CD14-positive monocyte (primary cell): ENCODE measurements around the gene LOXHD1. TPM values are rescaled to one million over a fixed set of nuclear protein-coding genes. Genes with fewer than 3 reads are reported as not detected.

ENCODE experiments used
- DNase-seq, 3 donors: peaks; one replicate each; pipeline ENCODE4 v3.0.0-alpha.2; 2011 to 2022
- H2AFZ ChIP-seq: 2 replicates; pipeline ENCODE4 v1.6.0; 2012; ENCODE audit warnings: mild to moderate bottlenecking, low read depth, low read length, inconsistent platforms; ENCODE audit not compliant: insufficient read depth, poor library complexity, severe bottlenecking
- H3K27ac ChIP-seq, 2 donors: 1 replicate in 1 of 2; 2 replicates in 1 of 2; pipeline ENCODE4 v1.5.1; 2012 to 2013; ENCODE audit warnings: low read length in 2 of 2, control low read depth in 1 of 2, inconsistent platforms in 1 of 2, low read depth in 1 of 2, mild to moderate bottlenecking in 1 of 2
- H3K27me3 ChIP-seq, 2 donors: one replicate each; pipeline versions ENCODE4 v1.6.0 to v1.6.1; 2011 to 2013; ENCODE audit warnings: low read length in 2 of 2; ENCODE audit not compliant: control insufficient read depth in 2 of 2, insufficient read depth in 2 of 2
- H3K36me3 ChIP-seq, 2 donors: replicated peaks in 1 of 2; 1 replicate in 1 of 2; 2 replicates in 1 of 2; pipeline versions ENCODE4 v1.5.1 to v1.6.1; 2012 to 2013; ENCODE audit warnings: low read length in 2 of 2, control low read depth in 1 of 2, inconsistent platforms in 1 of 2, mild to moderate bottlenecking in 1 of 2; ENCODE audit not compliant: insufficient read depth in 2 of 2, control insufficient read depth in 1 of 2
- H3K4me1 ChIP-seq, 2 donors: 1 replicate in 1 of 2; 2 replicates in 1 of 2; pipeline versions ENCODE4 v1.5.1 to v1.6.1; 2012 to 2013; ENCODE audit warnings: low read length in 2 of 2, control low read depth in 1 of 2, inconsistent platforms in 1 of 2, mild to moderate bottlenecking in 1 of 2, moderate library complexity in 1 of 2; ENCODE audit not compliant: insufficient read depth in 2 of 2, control insufficient read depth in 1 of 2
- H3K4me2 ChIP-seq: replicated peaks from 2 replicates; pipeline ENCODE3; 2012; ENCODE audit warnings: low read length, moderate library complexity, mild to moderate bottlenecking; ENCODE audit not compliant: poor library complexity, severe bottlenecking; ENCODE audit errors: extremely low read depth
- H3K4me3 ChIP-seq, 3 experiments: fragments of 200-600 bp in 1 of 3; sonication (generic) in 1 of 3; replicated peaks in 1 of 3; 1 replicate in 2 of 3; 2 replicates in 1 of 3; pipeline ENCODE4 v1.5.1; 2011 to 2013; ENCODE audit warnings: low read length in 3 of 3, mild to moderate bottlenecking in 3 of 3, control low read depth in 2 of 3, low read depth in 2 of 3, inconsistent platforms in 1 of 3, moderate library complexity in 1 of 3
- H3K79me2 ChIP-seq: 2 replicates; pipeline ENCODE4 v1.6.0; 2012; ENCODE audit warnings: mild to moderate bottlenecking, control low read depth, inconsistent platforms, low read length, moderate library complexity; ENCODE audit not compliant: insufficient read depth
- H3K9ac ChIP-seq: 2 replicates; pipeline ENCODE4 v1.6.0; 2017; ENCODE audit warnings: low read length, mild to moderate bottlenecking; ENCODE audit not compliant: insufficient read depth, poor library complexity, severe bottlenecking
- H3K9me3 ChIP-seq, 2 donors: replicated peaks in 1 of 2; 1 replicate in 1 of 2; 2 replicates in 1 of 2; pipeline versions ENCODE4 v1.5.1 to v1.6.1; 2012 to 2013; ENCODE audit warnings: low read length in 2 of 2, control low read depth in 1 of 2; ENCODE audit not compliant: control insufficient read depth in 1 of 2, insufficient read depth in 1 of 2
- H4K20me1 ChIP-seq: 2 replicates; pipeline ENCODE4 v1.6.0; 2012; ENCODE audit warnings: mild to moderate bottlenecking, low read length, control low read depth, moderate library complexity; ENCODE audit not compliant: insufficient read depth
- H3K27ac Mint-ChIP-seq, 7 donors: one replicate each; pipeline ENCODE4 v1.8.0; 2020; ENCODE audit warnings: mild to moderate bottlenecking in 7 of 7, mixed read lengths in 7 of 7, moderate library complexity in 6 of 7, inconsistent platforms in 2 of 7
- H3K27me3 Mint-ChIP-seq, 3 donors: one replicate each; pipeline ENCODE4 v1.8.0; 2021 to 2022; ENCODE audit warnings: low read depth in 3 of 3, mild to moderate bottlenecking in 3 of 3, mixed read lengths in 3 of 3, moderate library complexity in 3 of 3, inconsistent platforms in 1 of 3
- H3K36me3 Mint-ChIP-seq, 2 donors: one replicate each; pipeline ENCODE4 v1.8.0; 2020; ENCODE audit warnings: mixed read lengths in 2 of 2, inconsistent platforms in 1 of 2, mild to moderate bottlenecking in 1 of 2
- H3K4me1 Mint-ChIP-seq: one replicate; pipeline ENCODE4 v1.8.0; 2020; ENCODE audit warnings: mild to moderate bottlenecking, mixed read lengths
- H3K4me3 Mint-ChIP-seq, 2 donors: one replicate each; pipeline ENCODE4 v1.8.0; 2020; ENCODE audit warnings: mild to moderate bottlenecking in 2 of 2, mixed read lengths in 2 of 2, moderate library complexity in 1 of 2
- H3K9me3 Mint-ChIP-seq, 7 donors: one replicate each; pipeline ENCODE4 v1.8.0; 2020 to 2022; ENCODE audit warnings: mixed read lengths in 7 of 7, mild to moderate bottlenecking in 6 of 7, moderate library complexity in 6 of 7, inconsistent platforms in 2 of 7
- CTCF ChIP-seq: fragments of 200-600 bp; IDR thresholded peaks from one replicate; pipeline ENCODE4 v1.8.0; 2022; ENCODE audit warnings: antibody characterized with exemption, mild to moderate bottlenecking
- whole genome bisulfite sequencing: methylation state at CpG from one replicate; pipeline ENCODE4 v1.1.5; 2013; ENCODE audit warnings: missing lambda C conversion rate; ENCODE audit not compliant: insufficient coverage; 5-methylcytosine and 5-hydroxymethylcytosine counted together
- intact Hi-C, 2 donors: fragments of 100-400 bp; cut with micrococcal nuclease; formaldehyde crosslinking; loops; one replicate each; pipeline versions ENCODE4 v1.15.0 to v1.15.1; 2023
- polyA plus RNA-seq, 3 donors: library from polyadenylated mRNA; depleted of rRNA in 1 of 3; unstranded in 2 of 3; stranded (reverse) in 1 of 3; fragments of 300-500 nt in 2 of 3; fragments of >200 nt in 1 of 3; fragmentation: Illumina TruSeq in 2 of 3; gene quantifications; 1 replicate in 2 of 3; 2 replicates in 1 of 3; pipeline ENCODE4 v1.2.3, GENCODE V29; 2012 to 2021

Gene LOXHD1
- polyA plus RNA-seq, 3 donors = 0.33 to 10.9 (median 0.61) TPM

- H3K4me3 ChIP-seq = no peak overlapping the region
- no peaks in the 10 kb centered on the region for H3K9me3 ChIP-seq
- H3K27ac Mint-ChIP-seq = no peak overlapping the region
- no peak overlapping the region for H3K9ac ChIP-seq
- H3K9me3 Mint-ChIP-seq = no peaks in the 10 kb centered on the region
- 95% methylated on average over 7 of the region's 7 CpGs for WGBS
- no peaks in the 10 kb centered on the region for H3K4me1 Mint-ChIP-seq
- no peaks in the 10 kb centered on the region for H3K79me2 ChIP-seq
- DNase-seq = no peak
- H3K4me2 ChIP-seq = no peak overlapping the region
- H2AFZ ChIP-seq = no peak overlapping the region
- H3K36me3 ChIP-seq = no peaks in the 10 kb centered on the region
- H4K20me1 ChIP-seq = no peaks in the 10 kb centered on the region
- H3K27me3 ChIP-seq = no peaks in the 10 kb centered on the region
- peaks cover 0 to 6% (median 1%) of the 10 kb centered on the region in 3 donors for H3K27me3 Mint-ChIP-seq
- TF ChIP-seq CTCF = no peak
- H3K27ac ChIP-seq = no peak overlapping the region
- H3K4me1 ChIP-seq = no peaks in the 10 kb centered on the region
- H3K4me3 Mint-ChIP-seq = no peak overlapping the region
- H3K36me3 Mint-ChIP-seq = no peaks in the 10 kb centered on the region
- intact Hi-C loops = no loop called here
Observed at GRCh38 chr18:46646468-46646867, 10.6 kb downstream of the LOXHD1 start.

- H3K4me2 ChIP-seq = no peak overlapping the region
- H3K27ac Mint-ChIP-seq = no peak overlapping the region
- peaks cover 0 to 7% (median 0%) of the 10 kb centered on the region in 3 donors for H3K27me3 Mint-ChIP-seq
- H3K36me3 ChIP-seq = no peaks in the 10 kb centered on the region
- no peak for TF ChIP-seq CTCF
- H4K20me1 ChIP-seq = no peaks in the 10 kb centered on the region
- no peaks in the 10 kb centered on the region for H3K4me1 Mint-ChIP-seq
- 84% methylated on average over 5 of the region's 5 CpGs for WGBS
- no peaks in the 10 kb centered on the region for H3K9me3 Mint-ChIP-seq
- H3K9me3 ChIP-seq = no peaks in the 10 kb centered on the region
- H3K36me3 Mint-ChIP-seq = no peaks in the 10 kb centered on the region
- H2AFZ ChIP-seq = no peak overlapping the region
- H3K4me3 ChIP-seq = no peak overlapping the region
- no peak overlapping the region for H3K27ac ChIP-seq
- no peaks in the 10 kb centered on the region for H3K27me3 ChIP-seq
- H3K4me3 Mint-ChIP-seq = no peak overlapping the region
- no peak overlapping the region for H3K9ac ChIP-seq
- no peaks in the 10 kb centered on the region for H3K4me1 ChIP-seq
- DNase-seq = no peak
- no peaks in the 10 kb centered on the region for H3K79me2 ChIP-seq
- intact Hi-C loops = no loop called here
Observed at GRCh38 chr18:46642561-46642960, 14.5 kb downstream of the LOXHD1 start.
